Vagina (tissue), 2 donors: ENCODE results near the gene DDX46. TPM values are rescaled to one million over a fixed set of nuclear protein-coding genes. Genes with fewer than 3 reads are reported as not detected.
"Not testable (repeated sequence)": the region's sequence is repeated elsewhere in the genome, so short reads cannot be mapped to it uniquely, and the experiment has no call there.

Source experiments
- DNase-seq, 2 donors: peaks; one replicate each; pipeline ENCODE4 v3.0.0-alpha.2; 2017; ENCODE audit errors: extremely low spot score in 2 of 2
- H3K27ac ChIP-seq: fragments of 200-600 bp; sonication (generic); one replicate; pipeline ENCODE4 v1.5.1; 2019
- H3K27me3 ChIP-seq: fragments of 200-600 bp; sonication (generic); one replicate; pipeline ENCODE4 v1.5.1; 2019
- H3K36me3 ChIP-seq, 2 donors: fragments of 200-600 bp; sonication (generic); one replicate each; pipeline ENCODE4 v1.5.1; 2017 to 2019
- H3K4me1 ChIP-seq: fragments of 200-600 bp; sonication (generic); one replicate; pipeline ENCODE4 v1.5.1; 2019
- H3K4me3 ChIP-seq, 2 donors: fragments of 200-600 bp; sonication (generic); 1 replicate in 1 of 2; 2 replicates in 1 of 2; pipeline ENCODE4 v1.5.1; 2016 to 2019
- H3K9me3 ChIP-seq: fragments of 200-600 bp; sonication (generic); one replicate; pipeline ENCODE4 v1.5.1; 2019
- CTCF ChIP-seq, 3 experiments: fragments of 450-650 bp in 2 of 3; fragments of 200-600 bp in 1 of 3; sonication (generic) in 1 of 3; IDR thresholded peaks; one replicate each; pipeline ENCODE4 v1.5.1; 2017 to 2019; ENCODE audit warnings: antibody characterized with exemption in 3 of 3, mild to moderate bottlenecking in 2 of 3, moderate library complexity in 2 of 3
- POLR2A ChIP-seq, 2 donors: fragments of 450-650 bp; IDR thresholded peaks; one replicate each; pipeline ENCODE4 v1.6.1; 2017; ENCODE audit warnings: antibody characterized with exemption in 2 of 2, mild to moderate bottlenecking in 2 of 2, moderate library complexity in 2 of 2
- POLR2AphosphoS5 ChIP-seq, 2 donors: sonication (generic); formaldehyde crosslinking; IDR thresholded peaks; one replicate each; pipeline ENCODE4 v1.9.0; 2017; ENCODE audit warnings: antibody characterized with exemption in 2 of 2, mild to moderate bottlenecking in 2 of 2, low read depth in 1 of 2; ENCODE audit not compliant: insufficient read depth in 1 of 2
- intact Hi-C: fragments of 100-400 bp; cut with DNase I; formaldehyde crosslinking; loops from one replicate; pipeline ENCODE4 v1.15.1; 2023
- total RNA-seq: library from RNA; depleted of rRNA; stranded (reverse); fragments of >200 nt; gene quantifications from one replicate; pipeline ENCODE4 v1.2.3, GENCODE V29; 2016

Gene DDX46
- total RNA-seq, 1 donor from 2014 or later, result 31.7 TPM

DNA sequence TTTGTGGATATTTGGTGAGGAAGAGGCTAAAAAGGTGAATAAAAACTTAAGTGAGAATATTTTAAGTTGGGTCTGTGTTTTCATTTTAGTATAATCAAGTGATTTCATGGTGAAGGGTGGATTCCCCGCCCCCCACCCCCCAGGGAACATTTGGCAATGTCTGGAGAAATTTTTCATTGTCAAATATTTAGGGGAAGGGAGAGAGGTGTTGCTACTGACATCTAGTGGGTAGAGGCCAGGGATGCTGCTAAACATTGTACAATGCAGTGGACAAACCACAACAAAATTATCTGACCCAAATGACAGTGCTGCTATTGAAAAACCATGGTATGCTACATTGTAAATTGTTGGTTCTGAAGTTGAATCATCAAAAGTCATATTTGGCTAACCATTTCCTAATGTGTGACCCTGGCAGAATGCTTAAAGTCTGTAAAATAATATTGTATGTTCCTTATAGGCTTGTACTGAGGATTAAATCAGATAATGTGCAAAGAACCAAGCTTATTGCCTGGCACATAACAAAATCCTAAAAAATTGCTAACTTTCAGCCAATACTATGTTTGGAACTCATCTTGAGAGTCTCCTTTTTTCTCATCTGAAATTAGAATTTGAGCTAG, 92.8 kb downstream of the DDX46 start:
- no peak overlapping the region for H3K4me3 ChIP-seq
- peaks cover 62% of the 10 kb centered on the region for H3K4me1 ChIP-seq
- DNase-seq, result no peak
- no peaks in the 10 kb centered on the region for H3K9me3 ChIP-seq
- peaks cover 0 to 34% of the 10 kb centered on the region in 2 donors for H3K36me3 ChIP-seq
- intact Hi-C loops, result no loop called here
- H3K27ac ChIP-seq, result no peak overlapping the region
- H3K27me3 ChIP-seq, result no peaks in the 10 kb centered on the region
- TF ChIP-seq CTCF (IDR thresholded peaks at IDR 0.05), result no peak

DNA sequence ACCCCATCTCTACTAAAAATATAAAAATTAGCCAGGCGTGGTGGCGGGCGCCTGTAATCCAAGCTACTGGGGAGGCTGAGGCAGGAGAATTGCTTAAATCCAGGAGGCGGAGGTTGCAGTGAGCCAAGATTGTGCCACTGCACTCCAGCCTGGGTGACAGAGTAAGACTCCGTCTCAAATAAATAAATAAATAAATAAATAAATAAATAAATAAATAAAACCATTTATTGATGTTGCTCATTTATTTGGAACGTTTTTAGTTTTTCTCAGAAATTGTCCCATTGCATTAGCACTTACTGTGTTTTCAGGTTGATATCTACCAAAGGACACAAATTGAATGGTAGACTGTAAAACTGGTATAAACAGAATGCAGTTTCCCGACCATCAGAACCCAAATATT, 97.9 kb downstream of the DDX46 start:
- Histone ChIP-seq H3K4me1 (peaks cover 31% of the 10 kb centered on the region), H3K36me3 (peaks cover 0 to 62% of the 10 kb centered on the region in 2 donors)
- H3K9me3 ChIP-seq, H3K27me3 ChIP-seq, H3K4me3 ChIP-seq, H3K27ac ChIP-seq, DNase-seq, intact Hi-C loops: not testable (repeated sequence)

- no peak for TF ChIP-seq CTCF (IDR thresholded peaks at IDR 0.05)
- TF ChIP-seq POLR2AphosphoS5 (IDR thresholded peaks at IDR 0.05; ENCODE audit: insufficient read depth in 1 of 2, low read depth in 1 of 2), result no peak
- no peak for TF ChIP-seq POLR2A (IDR thresholded peaks at IDR 0.05)
- Histone ChIP-seq H3K4me3 (no peak overlapping the region), H3K4me1 (peaks cover 24% of the 10 kb centered on the region), H3K27me3 (no peaks in the 10 kb centered on the region), H3K27ac (no peak overlapping the region), H3K36me3 (peaks cover 0 to 61% of the 10 kb centered on the region in 2 donors), H3K9me3 (no peaks in the 10 kb centered on the region)
- intact Hi-C loops, result no loop called here
- no peak for DNase-seq
Measured at GRCh38 chr5:134857401-134857800, 98.8 kb downstream of the DDX46 start.

DNA sequence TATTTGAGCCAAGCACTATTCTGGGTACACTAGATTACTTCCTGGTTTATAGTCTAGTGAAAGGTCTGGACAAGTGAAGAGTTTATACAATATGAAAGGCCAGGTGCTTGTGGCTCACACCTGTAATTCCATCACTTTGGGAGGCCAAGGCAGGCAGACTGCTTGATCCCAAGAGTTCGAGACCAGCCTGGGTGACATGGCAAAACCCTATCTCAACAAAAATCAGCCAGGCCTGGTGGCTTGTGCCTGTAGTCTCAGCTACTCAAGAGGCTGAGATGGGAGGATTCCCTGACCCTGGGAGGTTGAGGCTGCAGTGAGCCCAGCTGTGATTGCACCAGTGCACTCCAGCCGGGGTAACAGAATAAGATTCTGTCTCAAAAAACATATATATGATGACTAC, 106.1 kb downstream of the DDX46 start:
- no peaks in the 10 kb centered on the region for H3K27me3 ChIP-seq
- intact Hi-C loops, result no loop called here
- DNase-seq, result no peak
- H3K4me1 ChIP-seq, result no peaks in the 10 kb centered on the region
- H3K9me3 ChIP-seq, result no peaks in the 10 kb centered on the region
- H3K36me3 ChIP-seq, result peaks cover 0 to 13% of the 10 kb centered on the region in 2 donors
- no peak overlapping the region for H3K27ac ChIP-seq
- no peak overlapping the region for H3K4me3 ChIP-seq
- no peak for TF ChIP-seq POLR2AphosphoS5 (IDR thresholded peaks at IDR 0.05; ENCODE audit: insufficient read depth in 1 of 2, low read depth in 1 of 2)
- no peak for TF ChIP-seq POLR2A (IDR thresholded peaks at IDR 0.05)
- TF ChIP-seq CTCF (IDR thresholded peaks at IDR 0.05), result no peak

GRCh38 chr5:134873494-134873893, 114.9 kb downstream of the DDX46 start:
- Histone ChIP-seq H3K4me3 (peak overlapping the region; percentile 64 to 99), H3K36me3 (no peaks in the 10 kb centered on the region), H3K27me3 (no peaks in the 10 kb centered on the region), H3K9me3 (no peaks in the 10 kb centered on the region), H3K4me1 (peaks cover 33% of the 10 kb centered on the region), H3K27ac (peak overlapping the region; percentile 96)
- DNase-seq, result no peak
- intact Hi-C loops, result no loop called here
- TF ChIP-seq CTCF (IDR thresholded peaks at IDR 0.05), result no peak
- TF ChIP-seq POLR2A (IDR thresholded peaks at IDR 0.05), result no peak
- no peak for TF ChIP-seq POLR2AphosphoS5 (IDR thresholded peaks at IDR 0.05; ENCODE audit: insufficient read depth in 1 of 2, low read depth in 1 of 2)
